Skeletal muscle satellite cell (primary cell): ENCODE measurements around the gene AJAP1.

Source experiments
- H3K27me3 ChIP-seq: 2 replicates; pipeline ENCODE4 v1.7.0; 2013; ENCODE audit warnings: low read length; ENCODE audit not compliant: control insufficient read depth, insufficient read depth
- H3K36me3 ChIP-seq: 2 replicates; pipeline ENCODE4 v1.7.0; 2013; ENCODE audit warnings: mild to moderate bottlenecking, control low read depth, low read length; ENCODE audit not compliant: insufficient read depth
- H3K4me1 ChIP-seq: 2 replicates; pipeline ENCODE4 v1.7.0; 2013; ENCODE audit warnings: low read length; ENCODE audit not compliant: control insufficient read depth, insufficient read depth
- H3K4me2 ChIP-seq: 2 replicates; pipeline ENCODE4 v1.7.0; 2013; ENCODE audit warnings: mild to moderate bottlenecking, low read length
- H3K4me3 ChIP-seq: 2 replicates; pipeline ENCODE4 v1.7.0; 2013; ENCODE audit warnings: low read length
- H3K9ac ChIP-seq: 2 replicates; pipeline ENCODE4 v1.7.0; 2013; ENCODE audit warnings: mild to moderate bottlenecking, low read depth, low read length, moderate library complexity
- H3K9me3 ChIP-seq: replicated peaks from 2 replicates; pipeline ENCODE4 v1.7.0; 2013; ENCODE audit warnings: mild to moderate bottlenecking, control low read depth, low read length

The AJAP1 gene

GRCh38 chr1:4689271-4689935 is 35.0 kb downstream of the AJAP1 start:
- H3K4me1 ChIP-seq: no peaks in the 10 kb centered on the region
- H3K36me3 ChIP-seq: no peaks in the 10 kb centered on the region
- no peak overlapping the region for H3K4me2 ChIP-seq
- H3K9me3 ChIP-seq: peaks cover 10% of the 10 kb centered on the region
- H3K4me3 ChIP-seq: no peak overlapping the region
- no peak overlapping the region for H3K9ac ChIP-seq
- H3K27me3 ChIP-seq: no peaks in the 10 kb centered on the region

GRCh38 chr1:4689941-4690635 is 35.7 kb downstream of the AJAP1 start:
- Histone ChIP-seq H3K9ac (no peak overlapping the region), H3K9me3 (peaks cover 11% of the 10 kb centered on the region), H3K27me3 (no peaks in the 10 kb centered on the region), H3K36me3 (no peaks in the 10 kb centered on the region), H3K4me3 (no peak overlapping the region), H3K4me2 (no peak overlapping the region), H3K4me1 (no peaks in the 10 kb centered on the region)

- H3K9me3 ChIP-seq: peaks cover 15% of the 10 kb centered on the region
- H3K4me2 ChIP-seq: no peak overlapping the region
- no peak overlapping the region for H3K9ac ChIP-seq
Observed at GRCh38 chr1:4690951-4691675, 36.7 kb downstream of the AJAP1 start.

GRCh38 chr1:4691766-4692405 is 37.5 kb downstream of the AJAP1 start:
- no peak overlapping the region for H3K4me2 ChIP-seq
- H3K4me3 ChIP-seq: no peak overlapping the region
- no peaks in the 10 kb centered on the region for H3K36me3 ChIP-seq
- H3K9ac ChIP-seq: no peak overlapping the region
- peaks cover 15% of the 10 kb centered on the region for H3K9me3 ChIP-seq
- H3K4me1 ChIP-seq: no peaks in the 10 kb centered on the region
- no peaks in the 10 kb centered on the region for H3K27me3 ChIP-seq

More at GRCh38 chr1:4690951-4691675, 36.7 kb downstream of the AJAP1 start:
- Histone ChIP-seq H3K4me3 (no peak overlapping the region), H3K4me1 (no peaks in the 10 kb centered on the region), H3K27me3 (no peaks in the 10 kb centered on the region), H3K36me3 (no peaks in the 10 kb centered on the region)

GRCh38 chr1:4692437-4692836 is 38.0 kb downstream of the AJAP1 start:
- Histone ChIP-seq H3K9ac (no peak overlapping the region), H3K4me3 (no peak overlapping the region), H3K27me3 (no peaks in the 10 kb centered on the region), H3K36me3 (no peaks in the 10 kb centered on the region), H3K4me2 (no peak overlapping the region), H3K4me1 (no peaks in the 10 kb centered on the region), H3K9me3 (peaks cover 13% of the 10 kb centered on the region)

- Histone ChIP-seq H3K9ac (no peak overlapping the region), H3K4me2 (no peak overlapping the region), H3K4me3 (no peak overlapping the region), H3K36me3 (no peaks in the 10 kb centered on the region), H3K9me3 (peaks cover 15% of the 10 kb centered on the region), H3K27me3 (no peaks in the 10 kb centered on the region), H3K4me1 (no peaks in the 10 kb centered on the region)
Observed at GRCh38 chr1:4693331-4693730, 38.9 kb downstream of the AJAP1 start.

GRCh38 chr1:4693891-4694290 is 39.5 kb downstream of the AJAP1 start:
- Histone ChIP-seq H3K27me3 (no peaks in the 10 kb centered on the region), H3K36me3 (no peaks in the 10 kb centered on the region), H3K4me3 (no peak overlapping the region), H3K4me1 (no peaks in the 10 kb centered on the region), H3K9ac (no peak overlapping the region), H3K4me2 (no peak overlapping the region), H3K9me3 (peaks cover 16% of the 10 kb centered on the region)

GRCh38 chr1:4694492-4694891 is 40.1 kb downstream of the AJAP1 start:
- no peaks in the 10 kb centered on the region for H3K4me1 ChIP-seq

GRCh38 chr1:4695241-4695640 is 40.8 kb downstream of the AJAP1 start:
- no peaks in the 10 kb centered on the region for H3K36me3 ChIP-seq
- no peak overlapping the region for H3K9ac ChIP-seq
- peaks cover 16% of the 10 kb centered on the region for H3K9me3 ChIP-seq
- no peaks in the 10 kb centered on the region for H3K4me1 ChIP-seq
- no peak overlapping the region for H3K4me3 ChIP-seq
- no peak overlapping the region for H3K4me2 ChIP-seq
- no peaks in the 10 kb centered on the region for H3K27me3 ChIP-seq

More at GRCh38 chr1:4694492-4694891, 40.1 kb downstream of the AJAP1 start:
- Histone ChIP-seq H3K4me3 (no peak overlapping the region), H3K9me3 (peaks cover 16% of the 10 kb centered on the region), H3K27me3 (no peaks in the 10 kb centered on the region), H3K36me3 (no peaks in the 10 kb centered on the region), H3K4me2 (no peak overlapping the region), H3K9ac (no peak overlapping the region)

- no peak overlapping the region for H3K9ac ChIP-seq
- no peaks in the 10 kb centered on the region for H3K36me3 ChIP-seq
- H3K27me3 ChIP-seq: no peaks in the 10 kb centered on the region
- no peaks in the 10 kb centered on the region for H3K4me1 ChIP-seq
- no peak overlapping the region for H3K4me2 ChIP-seq
- peaks cover 21% of the 10 kb centered on the region for H3K9me3 ChIP-seq
- no peak overlapping the region for H3K4me3 ChIP-seq
Observed at GRCh38 chr1:4696161-4696745, 41.8 kb downstream of the AJAP1 start.

GRCh38 chr1:4696753-4697152 is 42.3 kb downstream of the AJAP1 start:
- H3K4me2 ChIP-seq: no peak overlapping the region
- H3K9me3 ChIP-seq: peaks cover 21% of the 10 kb centered on the region
- H3K4me1 ChIP-seq: no peaks in the 10 kb centered on the region
- H3K27me3 ChIP-seq: no peaks in the 10 kb centered on the region
- no peaks in the 10 kb centered on the region for H3K36me3 ChIP-seq
- H3K4me3 ChIP-seq: no peak overlapping the region
- H3K9ac ChIP-seq: no peak overlapping the region
